ENCODE measurements around the gene IQSEC3.

- TF ChIP-seq CTCF (conservative IDR thresholded peaks at IDR 0.05; ENCODE audit: low read length) = no peak
- TF ChIP-seq EZH2phosphoT487 (IDR thresholded peaks at IDR 0.05; ENCODE audit: borderline replicate concordance, low read depth, low read length) = no peak
Observed at GRCh38 chr12:135138-135537, 68.6 kb downstream of the IQSEC3 start.

All from OCI-LY7 (cell line).